Epithelial cell of esophagus (primary cell): ENCODE results near the gene ZC3H12A.

Experiments
- DNase-seq: peaks from one replicate; pipeline ENCODE4 v3.0.0; 2010; ENCODE audit warnings: low read depth
- H3K4me3 ChIP-seq: 2 replicates; pipeline ENCODE4 v1.5.1; 2011; ENCODE audit warnings: mild to moderate bottlenecking, low read length, control low read depth
- CTCF ChIP-seq: IDR thresholded peaks from 2 replicates; pipeline ENCODE4 v1.5.1; 2011; ENCODE audit warnings: low read depth, mild to moderate bottlenecking, low read length, control low read depth, inconsistent platforms; ENCODE audit not compliant: insufficient read depth; ENCODE audit errors: missing control alignments

Gene ZC3H12A

GRCh38 chr1:37477946-37478345, 3.6 kb downstream of the ZC3H12A start:
- peak; percentile 49 for DNase-seq
- peak overlapping the region; percentile 97 for H3K4me3 ChIP-seq
- TF ChIP-seq CTCF, result no peak

- peak; percentile 4 for TF ChIP-seq CTCF
- H3K4me3 ChIP-seq, result peak overlapping the region; percentile 97
- peak; percentile 72 for DNase-seq
These were observed 4.1 kb downstream of the ZC3H12A start for GRCh38 chr1:37478451-37478881.

- peak; percentile 56 for DNase-seq
- TF ChIP-seq CTCF, result no peak
- H3K4me3 ChIP-seq, result peak overlapping the region; percentile 97
These were observed 4.5 kb downstream of the ZC3H12A start for GRCh38 chr1:37478890-37479254.

- peak overlapping the region; percentile 97 for H3K4me3 ChIP-seq
- no peak for TF ChIP-seq CTCF
- peak; percentile 100 for DNase-seq
These were observed 5.1 kb downstream of the ZC3H12A start for GRCh38 chr1:37479255-37480124.

GRCh38 chr1:37480125-37480466, 5.7 kb downstream of the ZC3H12A start:
- no peak for DNase-seq
- H3K4me3 ChIP-seq, result peak overlapping the region; percentile 97
- TF ChIP-seq CTCF, result no peak

- DNase-seq, result no peak
- H3K4me3 ChIP-seq, result peak overlapping the region; percentile 97
- no peak for TF ChIP-seq CTCF
These were observed 6.4 kb downstream of the ZC3H12A start for GRCh38 chr1:37480581-37481288.
